Activated naive CD4-positive, alpha-beta T cell treated with anti-CD3 and anti-CD28 coated beads, Interleukin-2, amount 50 U/mL, for 16 hours (primary cell): ENCODE measurements around the gene FADS2.

ENCODE experiments used
- DNase-seq: peaks from one replicate; pipeline ENCODE4 v3.0.0-alpha.2; 2020

The FADS2 gene

GRCh38 chr11:61826930-61827570, 1.1 kb upstream of the FADS2 start:
- no peak for DNase-seq

- DNase-seq, result no peak
Observed at GRCh38 chr11:61828379-61828628, 204 bp downstream of the FADS2 start.

DNA sequence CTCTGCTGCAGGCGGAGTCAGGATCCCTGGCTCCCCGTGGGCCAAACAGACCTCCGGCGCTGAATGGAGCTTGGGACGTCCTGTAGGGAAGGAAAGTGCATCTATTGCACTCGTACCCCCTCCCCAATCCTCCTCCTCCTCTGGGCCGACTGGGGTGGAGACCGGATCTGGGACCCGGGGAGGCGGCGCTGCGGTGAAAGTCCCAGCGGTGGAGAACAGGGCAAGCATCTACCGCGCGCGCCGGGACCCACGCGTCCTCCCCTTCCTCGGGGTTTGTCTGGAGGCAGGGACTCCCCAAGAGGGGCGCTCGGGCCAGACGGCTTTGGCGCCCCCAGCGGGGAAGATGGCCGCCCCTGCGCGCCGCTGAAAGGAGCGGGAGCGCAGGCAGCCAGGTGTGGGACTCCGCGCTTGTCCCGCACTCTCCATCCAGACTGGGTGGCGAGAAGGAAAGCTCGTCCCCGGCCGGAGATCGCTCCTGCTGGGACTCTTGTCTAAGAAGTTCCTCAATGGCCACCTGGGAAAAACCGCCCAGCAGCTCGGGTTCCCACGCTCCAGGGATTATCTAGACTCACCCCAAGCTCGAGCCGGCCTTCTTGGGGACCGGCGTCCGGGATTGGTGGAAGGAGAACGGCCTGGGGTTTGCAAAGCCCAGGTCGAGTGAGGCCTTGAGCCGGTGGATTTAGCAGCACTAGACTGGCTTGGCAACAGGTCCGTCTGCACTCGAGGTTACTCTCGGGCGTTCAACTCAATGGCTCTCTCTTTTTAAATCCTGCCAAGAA, 718 bp downstream of the FADS2 start:
- DNase-seq, result peak; percentile 32

DNA sequence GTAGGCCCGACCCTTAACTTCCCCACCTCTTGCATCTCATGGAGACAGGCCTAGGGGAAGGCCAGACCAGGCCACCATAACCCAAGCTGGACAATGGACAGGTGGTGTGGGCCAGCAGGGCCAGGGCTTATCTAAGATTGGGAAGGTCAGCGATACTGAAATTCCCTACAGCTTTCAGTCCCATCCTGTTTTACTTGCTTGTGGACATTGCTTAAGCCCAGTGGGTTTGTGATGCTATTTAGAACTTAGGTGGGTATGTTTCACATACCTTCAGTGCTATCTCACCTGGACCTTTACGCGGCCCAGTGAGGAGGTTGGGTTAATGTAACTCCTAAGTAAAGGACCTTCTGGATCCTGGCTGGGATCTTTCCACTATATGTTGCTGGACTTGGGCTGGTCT, 1.7 kb downstream of the FADS2 start:
- no peak for DNase-seq

DNA sequence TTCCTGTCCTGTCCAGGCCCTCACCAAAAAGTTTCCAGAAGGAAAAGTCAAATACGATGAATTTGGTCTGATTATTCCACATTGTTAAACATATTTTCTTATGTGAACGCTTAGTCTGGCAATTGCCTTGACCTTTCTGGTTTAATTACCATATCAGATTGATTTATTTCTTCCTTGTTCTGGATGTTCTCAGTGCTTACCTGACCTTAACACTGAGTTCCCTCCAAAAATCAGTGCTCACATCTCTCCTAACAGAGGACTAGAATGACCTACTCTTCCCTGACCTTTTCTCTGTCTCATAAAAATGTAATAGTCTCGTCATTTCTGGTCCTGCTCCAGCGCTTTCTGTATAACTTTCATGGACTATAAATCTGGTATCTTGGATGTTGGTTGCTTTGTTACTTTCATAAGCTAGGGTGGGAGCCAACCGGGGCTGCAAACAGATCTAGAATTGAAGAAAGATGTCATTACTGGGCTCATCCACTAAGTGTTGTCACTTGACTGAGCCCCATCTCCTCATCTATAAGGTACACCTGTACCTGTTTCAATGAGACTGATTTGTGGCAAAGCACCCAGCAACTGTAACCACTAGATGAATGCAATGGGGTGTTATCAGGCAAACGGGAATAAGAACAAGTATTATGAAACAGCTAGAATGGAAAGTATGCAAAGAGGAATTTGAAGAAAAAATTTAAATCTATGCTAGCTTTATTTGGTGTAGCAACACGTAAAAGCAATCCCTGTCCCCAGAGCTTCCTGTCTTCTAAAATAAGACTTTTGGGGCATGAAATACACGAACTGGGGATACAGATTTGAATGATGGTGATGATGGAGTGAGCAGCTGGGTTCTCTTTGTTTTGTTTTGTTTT, 2.4 kb downstream of the FADS2 start:
- no peak for DNase-seq

DNA sequence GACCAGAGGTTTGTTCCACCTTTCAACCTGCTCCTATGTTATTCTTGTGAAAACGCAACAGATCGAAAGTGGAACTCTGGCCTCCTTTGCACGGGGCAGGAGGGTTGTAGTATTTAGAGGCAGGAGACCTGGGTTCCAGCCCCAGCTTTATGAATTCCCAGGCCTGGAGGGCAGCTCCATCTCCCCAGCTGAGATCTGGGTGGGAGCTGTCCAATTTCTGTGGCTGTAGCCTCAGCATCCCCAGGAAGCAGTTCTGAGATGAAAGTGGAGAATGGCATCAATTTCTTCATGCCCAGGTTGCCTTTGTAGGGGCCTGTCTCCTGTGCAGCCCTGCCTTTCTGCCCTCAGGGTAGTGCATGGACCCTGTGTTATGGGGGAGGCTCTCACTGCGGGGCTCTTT, 4.1 kb downstream of the FADS2 start:
- DNase-seq, result no peak

GRCh38 chr11:61832754-61833153, 4.7 kb downstream of the FADS2 start:
- DNase-seq, result no peak

DNA sequence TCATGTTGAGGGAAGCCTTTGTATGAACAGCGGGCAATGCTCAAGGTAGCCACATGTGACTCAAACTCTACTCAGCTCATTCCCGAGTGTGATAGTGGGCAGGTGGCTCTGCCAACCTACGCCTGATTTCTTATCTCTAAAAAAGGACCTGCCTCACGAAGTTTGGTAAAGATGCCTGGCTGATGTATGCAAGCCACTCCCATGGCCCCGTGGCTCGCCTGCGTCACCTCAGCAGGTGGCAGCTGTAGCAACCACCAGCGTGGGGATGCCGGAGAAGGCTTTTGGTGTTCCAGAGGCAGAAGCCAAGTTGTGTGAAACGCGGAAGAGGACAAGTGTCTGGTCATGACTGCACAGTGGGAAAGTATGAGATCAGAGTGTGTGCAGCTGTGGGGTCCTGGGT, 5.4 kb downstream of the FADS2 start:
- DNase-seq, result no peak

- no peak for DNase-seq
Observed at GRCh38 chr11:61833926-61834277, 5.8 kb downstream of the FADS2 start.

DNA sequence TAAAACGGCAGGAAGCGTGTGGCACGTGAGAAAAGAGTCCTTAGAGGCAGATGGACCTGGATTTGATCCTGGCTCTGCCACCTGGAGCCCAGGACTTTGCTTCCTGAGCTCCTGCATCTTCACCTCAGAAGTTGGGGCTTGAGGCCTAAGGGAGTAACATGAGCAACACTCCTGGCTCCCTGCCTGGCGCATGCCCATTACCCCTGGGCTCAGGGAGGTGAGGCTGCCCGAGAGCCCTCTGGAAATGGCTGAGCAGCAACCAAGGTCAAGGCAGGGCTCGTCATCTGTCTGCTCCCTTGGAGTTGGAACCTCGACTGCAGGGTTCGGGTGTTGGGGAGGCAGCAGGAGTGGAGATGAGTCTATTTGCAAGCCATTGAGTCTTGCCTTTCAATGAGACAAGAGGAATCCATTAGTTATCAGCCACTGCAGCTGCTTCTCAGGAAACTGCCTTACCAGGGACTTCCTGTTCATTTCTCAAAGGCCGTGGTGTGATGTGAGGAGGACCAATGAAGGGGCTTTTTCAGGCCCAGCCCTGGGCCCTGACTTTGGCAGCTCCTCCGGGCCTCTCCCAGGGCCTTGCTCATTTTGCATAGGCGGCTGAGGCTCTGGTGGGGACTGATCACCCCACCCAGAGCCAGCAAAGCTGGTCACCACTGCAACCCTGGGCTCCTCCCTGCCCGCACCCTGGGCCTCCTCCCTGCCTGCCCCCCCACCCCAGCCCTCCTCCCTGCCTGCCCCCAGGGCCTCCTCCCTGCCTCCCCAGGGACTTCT, 6.4 kb downstream of the FADS2 start:
- no peak for DNase-seq

- DNase-seq, result no peak
Observed at GRCh38 chr11:61836193-61836592, 8.1 kb downstream of the FADS2 start.

- no peak for DNase-seq
Observed at GRCh38 chr11:61837411-61838005, 9.4 kb downstream of the FADS2 start.

DNA sequence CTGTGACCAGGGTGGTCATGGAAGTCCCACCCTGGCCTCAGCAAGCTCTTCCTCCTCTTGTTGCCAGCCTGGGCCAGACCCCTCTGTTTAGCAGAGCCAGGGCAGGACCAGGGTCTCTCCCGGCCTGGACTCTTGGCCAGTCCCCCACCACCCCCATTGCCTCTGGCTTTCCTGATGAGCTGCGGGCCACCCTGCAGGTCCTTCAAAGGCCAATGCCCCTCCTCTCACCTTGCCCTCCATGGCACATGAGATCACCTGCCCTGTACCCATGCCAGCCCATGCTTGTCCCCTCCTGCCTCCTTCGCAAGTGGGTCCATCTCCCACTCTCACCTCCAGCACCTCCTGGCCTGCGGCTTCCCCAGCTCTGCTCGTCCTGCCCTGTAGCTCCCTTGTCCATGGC, 10.4 kb downstream of the FADS2 start:
- DNase-seq, result no peak

GRCh38 chr11:61838921-61839320, 10.8 kb downstream of the FADS2 start:
- no peak for DNase-seq

DNA sequence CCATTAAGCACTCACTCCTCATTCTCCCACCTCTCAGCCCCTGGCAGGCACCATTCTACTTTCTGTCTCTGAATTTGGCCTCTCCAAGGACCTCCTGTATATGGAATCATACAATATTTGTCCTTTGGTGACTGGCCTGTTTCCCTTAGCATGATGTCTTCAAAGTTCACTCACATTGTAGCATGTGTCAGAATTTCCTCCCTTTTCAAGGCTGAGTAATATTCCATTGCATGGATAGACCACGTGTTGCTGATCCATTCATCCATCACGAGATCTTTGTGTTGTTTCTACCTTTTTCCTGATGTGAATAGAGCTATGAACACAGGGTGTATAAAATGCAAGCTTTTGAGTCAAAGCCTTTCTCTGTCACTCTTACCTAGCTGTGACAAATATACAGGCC, 11.6 kb downstream of the FADS2 start:
- DNase-seq, result no peak

GRCh38 chr11:61840371-61840770, 12.3 kb downstream of the FADS2 start:
- DNase-seq, result no peak

- no peak for DNase-seq
Observed at GRCh38 chr11:61841636-61842527, 13.8 kb downstream of the FADS2 start.

- DNase-seq, result no peak
Observed at GRCh38 chr11:61842528-61842820, 14.4 kb downstream of the FADS2 start.

- DNase-seq, result no peak
Observed at GRCh38 chr11:61844909-61845565, 16.9 kb downstream of the FADS2 start.

GRCh38 chr11:61846362-61847020, 18.4 kb downstream of the FADS2 start:
- DNase-seq, result no peak
